ENCODE results near the gene AOPEP.

Gene AOPEP

GRCh38 chr9:94798708-94799107 is 72.2 kb downstream of the AOPEP start:
- no peak for DNase-seq

GRCh38 chr9:94799578-94800264 is 73.2 kb downstream of the AOPEP start:
- DNase-seq, result no peak

GRCh38 chr9:94800424-94801117 is 74.1 kb downstream of the AOPEP start:
- DNase-seq, result no peak

GRCh38 chr9:94801234-94801633 is 74.7 kb downstream of the AOPEP start:
- no peak for DNase-seq

- DNase-seq, result no peak
Measured at GRCh38 chr9:94801681-94802080, 75.2 kb downstream of the AOPEP start.

- no peak for DNase-seq
Measured at GRCh38 chr9:94802251-94802650, 75.8 kb downstream of the AOPEP start.

- no peak for DNase-seq
Measured at GRCh38 chr9:94802793-94803192, 76.3 kb downstream of the AOPEP start.

- DNase-seq, result no peak
Measured at GRCh38 chr9:94804316-94804715, 77.8 kb downstream of the AOPEP start.

GRCh38 chr9:94805051-94805489 is 78.6 kb downstream of the AOPEP start:
- DNase-seq, result no peak

GRCh38 chr9:94805585-94805984 is 79.1 kb downstream of the AOPEP start:
- DNase-seq, result peak; percentile 78

GRCh38 chr9:94806307-94806893 is 79.9 kb downstream of the AOPEP start:
- no peak for DNase-seq

- DNase-seq, result no peak
Measured at GRCh38 chr9:94807556-94807955, 81.1 kb downstream of the AOPEP start.

- DNase-seq, result no peak
Measured at GRCh38 chr9:94808926-94809700, 82.6 kb downstream of the AOPEP start.

- DNase-seq, result no peak
Measured at GRCh38 chr9:94809778-94810177, 83.3 kb downstream of the AOPEP start.

GRCh38 chr9:94811074-94811473 is 84.6 kb downstream of the AOPEP start:
- no peak for DNase-seq

GRCh38 chr9:94812343-94812742 is 85.8 kb downstream of the AOPEP start:
- no peak for DNase-seq

GRCh38 chr9:94813379-94813778 is 86.9 kb downstream of the AOPEP start:
- no peak for DNase-seq

GRCh38 chr9:94817291-94818177 is 91.0 kb downstream of the AOPEP start:
- DNase-seq, result no peak

GRCh38 chr9:94818178-94818541 is 91.7 kb downstream of the AOPEP start:
- no peak for DNase-seq

- DNase-seq, result no peak
Measured at GRCh38 chr9:94819161-94819687, 92.7 kb downstream of the AOPEP start.

GRCh38 chr9:94821098-94821887 is 94.8 kb downstream of the AOPEP start:
- no peak for DNase-seq
